Brain microvascular endothelial cell (primary cell): ENCODE data around the gene NCF4.

Experiments used
- DNase-seq: peaks from one replicate; pipeline ENCODE4 v3.0.0-alpha.2; 2020
- H3K27ac ChIP-seq: fragments of 250-450 bp; sonication (Bioruptor Pico); 2 replicates; pipeline ENCODE4 v1.5.1; 2020; ENCODE audit warnings: mild to moderate bottlenecking, moderate library complexity
- H3K27me3 ChIP-seq: fragments of 250-450 bp; sonication (Bioruptor Pico); replicated peaks from 2 replicates; pipeline ENCODE4 v1.5.1; 2020; ENCODE audit warnings: mild to moderate bottlenecking
- H3K36me3 ChIP-seq: fragments of 250-450 bp; sonication (Bioruptor Pico); replicated peaks from 2 replicates; pipeline ENCODE4 v1.5.1; 2020; ENCODE audit warnings: mild to moderate bottlenecking
- H3K4me3 ChIP-seq: 2 replicates; pipeline ENCODE4 v1.5.1; 2011; ENCODE audit warnings: low read depth, mild to moderate bottlenecking, control low read depth, low read length, moderate library complexity
- in situ Hi-C: cut with HindIII; loops from 2 replicates; pipeline ENCODE4 v1.10.0; 2017; ENCODE audit warnings: low sequenced_read_pairs, low pct_ligation_motif_present
- TF ChIP-seq, protein P1 (sequence below): IDR thresholded peaks from 2 replicates; pipeline ENCODE4 v1.5.1; 2011; ENCODE audit warnings: low read depth, mild to moderate bottlenecking, moderate library complexity, low read length, control low read depth, inconsistent platforms; ENCODE audit errors: missing control alignments

NCF4 gene

GRCh38 chr22:36831206-36831605 lies 29.6 kb upstream of the NCF4 start:
- DNase-seq = no peak
- in situ Hi-C loops = no loop called here
- no peaks in the 10 kb centered on the region for H3K36me3 ChIP-seq
- no peaks in the 10 kb centered on the region for H3K27me3 ChIP-seq
- H3K4me3 ChIP-seq = no peak overlapping the region
- H3K27ac ChIP-seq = no peak overlapping the region
- TF ChIP-seq, protein P1, sequence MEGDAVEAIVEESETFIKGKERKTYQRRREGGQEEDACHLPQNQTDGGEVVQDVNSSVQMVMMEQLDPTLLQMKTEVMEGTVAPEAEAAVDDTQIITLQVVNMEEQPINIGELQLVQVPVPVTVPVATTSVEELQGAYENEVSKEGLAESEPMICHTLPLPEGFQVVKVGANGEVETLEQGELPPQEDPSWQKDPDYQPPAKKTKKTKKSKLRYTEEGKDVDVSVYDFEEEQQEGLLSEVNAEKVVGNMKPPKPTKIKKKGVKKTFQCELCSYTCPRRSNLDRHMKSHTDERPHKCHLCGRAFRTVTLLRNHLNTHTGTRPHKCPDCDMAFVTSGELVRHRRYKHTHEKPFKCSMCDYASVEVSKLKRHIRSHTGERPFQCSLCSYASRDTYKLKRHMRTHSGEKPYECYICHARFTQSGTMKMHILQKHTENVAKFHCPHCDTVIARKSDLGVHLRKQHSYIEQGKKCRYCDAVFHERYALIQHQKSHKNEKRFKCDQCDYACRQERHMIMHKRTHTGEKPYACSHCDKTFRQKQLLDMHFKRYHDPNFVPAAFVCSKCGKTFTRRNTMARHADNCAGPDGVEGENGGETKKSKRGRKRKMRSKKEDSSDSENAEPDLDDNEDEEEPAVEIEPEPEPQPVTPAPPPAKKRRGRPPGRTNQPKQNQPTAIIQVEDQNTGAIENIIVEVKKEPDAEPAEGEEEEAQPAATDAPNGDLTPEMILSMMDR = no peak

- in situ Hi-C loops = no loop called here
- Histone ChIP-seq H3K36me3 (no peaks in the 10 kb centered on the region), H3K4me3 (no peak overlapping the region), H3K27ac (no peak overlapping the region), H3K27me3 (no peaks in the 10 kb centered on the region)
- TF ChIP-seq, protein P1 = no peak
- no peak for DNase-seq
Measured at GRCh38 chr22:36831717-36832116, 29.1 kb upstream of the NCF4 start.

DNA sequence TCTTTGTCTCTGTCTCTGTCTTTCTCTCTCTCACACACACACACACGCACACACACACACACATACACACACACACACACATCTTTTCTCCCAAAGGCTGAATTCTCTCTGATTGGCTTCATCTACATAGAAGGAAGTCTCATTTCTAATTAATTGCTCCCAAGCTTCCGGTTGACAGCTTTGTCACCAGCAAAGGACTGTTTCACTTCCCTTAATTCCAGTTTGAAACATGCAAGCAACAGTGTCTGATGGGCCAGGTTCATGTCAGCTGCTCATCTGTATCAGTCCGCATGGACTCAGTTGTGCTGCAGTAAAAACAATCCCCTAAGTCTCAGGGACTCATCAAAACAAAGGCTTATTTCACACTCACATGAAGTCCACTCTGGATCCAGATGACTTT lies 27.7 kb upstream of the NCF4 start:
- H3K4me3 ChIP-seq = no peak overlapping the region
- TF ChIP-seq, protein P1 = no peak
- DNase-seq = no peak
- H3K27me3 ChIP-seq = no peaks in the 10 kb centered on the region
- no peaks in the 10 kb centered on the region for H3K36me3 ChIP-seq
- in situ Hi-C loops = no loop called here
- H3K27ac ChIP-seq = no peak overlapping the region

- DNase-seq = no peak
Measured at GRCh38 chr22:36835903-36836302, 24.9 kb upstream of the NCF4 start.

GRCh38 chr22:36838119-36839030 lies 22.4 kb upstream of the NCF4 start:
- in situ Hi-C loops = no loop called here

More at GRCh38 chr22:36835903-36836302, 24.9 kb upstream of the NCF4 start:
- Histone ChIP-seq H3K4me3 (no peak overlapping the region), H3K27me3 (no peaks in the 10 kb centered on the region), H3K27ac (no peak overlapping the region), H3K36me3 (no peaks in the 10 kb centered on the region)
- TF ChIP-seq, protein P1 = no peak
- in situ Hi-C loops = no loop called here

More at GRCh38 chr22:36838119-36839030, 22.4 kb upstream of the NCF4 start:
- Histone ChIP-seq H3K4me3 (no peak overlapping the region), H3K27ac (no peak overlapping the region), H3K27me3 (no peaks in the 10 kb centered on the region), H3K36me3 (no peaks in the 10 kb centered on the region)
- TF ChIP-seq, protein P1 = no peak
- DNase-seq = no peak
